GM11168 (cell line): ENCODE measurements around the gene CDK11B.

ENCODE experiments used
- in situ Hi-C: fragments of 300-500 bp; cut with MboI; formaldehyde crosslinking; loops from one replicate; pipeline ENCODE4 v1.12.0; 2022; ENCODE audit warnings: low sequenced_read_pairs; ENCODE audit not compliant: unreplicated experiment

Gene CDK11B

GRCh38 chr1:1618396-1619068 lies 40.3 kb downstream of the CDK11B start:
- in situ Hi-C loops, result no loop called here

- in situ Hi-C loops, result no loop called here
Observed at GRCh38 chr1:1617925-1618324, 40.9 kb downstream of the CDK11B start.

- in situ Hi-C loops, result no loop called here
Observed at GRCh38 chr1:1617516-1617915, 41.3 kb downstream of the CDK11B start.

GRCh38 chr1:1616838-1617237 lies 42.0 kb downstream of the CDK11B start:
- in situ Hi-C loops, result no loop called here

- in situ Hi-C loops, result no loop called here
Observed at GRCh38 chr1:1616045-1616790, 42.6 kb downstream of the CDK11B start.

GRCh38 chr1:1615256-1616044 lies 43.4 kb downstream of the CDK11B start, which contains the start of gene MIB2:
Gene MIB2, plus strand, starts transcription at chr1:1615500. Its CDS starts 7,953 bp downstream, at chr1:1623453.
- in situ Hi-C loops, result no loop called here

- in situ Hi-C loops, result no loop called here
Observed at GRCh38 chr1:1614954-1615255, 43.9 kb downstream of the CDK11B start.

- in situ Hi-C loops, result no loop called here
Observed at GRCh38 chr1:1614204-1614953, 44.4 kb downstream of the CDK11B start.

- in situ Hi-C loops, result no loop called here
Observed at GRCh38 chr1:1613509-1614082, 45.2 kb downstream of the CDK11B start.

- in situ Hi-C loops, result no loop called here
Observed at GRCh38 chr1:1612104-1612400, 46.8 kb downstream of the CDK11B start.

GRCh38 chr1:1610796-1611195 lies 48.0 kb downstream of the CDK11B start:
- in situ Hi-C loops, result no loop called here

GRCh38 chr1:1609822-1610485 lies 48.9 kb downstream of the CDK11B start:
- in situ Hi-C loops, result no loop called here

- in situ Hi-C loops, result no loop called here
Observed at GRCh38 chr1:1606232-1606631, 52.6 kb downstream of the CDK11B start.

GRCh38 chr1:1605724-1606123 lies 53.1 kb downstream of the CDK11B start:
- in situ Hi-C loops, result no loop called here

- in situ Hi-C loops, result no loop called here
Observed at GRCh38 chr1:1605034-1605591, 53.7 kb downstream of the CDK11B start.

GRCh38 chr1:1604374-1605033 lies 54.3 kb downstream of the CDK11B start:
- in situ Hi-C loops, result no loop called here

GRCh38 chr1:1603671-1604373 lies 55.0 kb downstream of the CDK11B start:
- in situ Hi-C loops, result no loop called here

- in situ Hi-C loops, result no loop called here
Observed at GRCh38 chr1:1602968-1603506, 55.8 kb downstream of the CDK11B start.
